ENCODE results near the gene GRM2. TPM values are rescaled to one million over a fixed set of nuclear protein-coding genes. Genes with fewer than 3 reads are reported as not detected.

GRM2 gene
- total RNA-seq, 4 donors from 2014 or later, result 0.18 to 0.20 TPM; not detected in 2

GRCh38 chr3:51703068-51703760 lies 3.7 kb upstream of the GRM2 start:
- in situ Hi-C loops (cut with MboI; ENCODE audit: low sequenced_read_pairs in 4 of 4), result no loop called here
- Histone ChIP-seq H3K27me3 (no peaks in the 10 kb centered on the region), H3K27ac (no peak overlapping the region), H3K4me3 (no peak overlapping the region), H3K9me3 (no peaks in the 10 kb centered on the region), H3K4me1 (no peaks in the 10 kb centered on the region), H3K36me3 (peaks cover 0 to 34% of the 10 kb centered on the region in 2 donors)
- intact Hi-C loops (cut with DNase I; ENCODE audit: low total_unique reads), result no loop called here
- DNase-seq (no peak), ATAC-seq (peak in 1 of 2 donors; percentile 35)
- TF ChIP-seq POLR2A (IDR thresholded peaks at IDR 0.05) (no peak), CTCF (IDR thresholded peaks at IDR 0.05 in 4 of 5, conservative IDR thresholded peaks at IDR 0.05 in 1 of 5) (no peak)

GRCh38 chr3:51703761-51704510 lies 2.9 kb upstream of the GRM2 start:
- H3K9me3 ChIP-seq, result no peaks in the 10 kb centered on the region
- intact Hi-C loops (cut with DNase I; ENCODE audit: low total_unique reads) (no loop called here), in situ Hi-C loops (cut with MboI; ENCODE audit: low sequenced_read_pairs in 4 of 4) (no loop called here)
- no peaks in the 10 kb centered on the region for H3K27me3 ChIP-seq
- ATAC-seq, result peak in 1 of 2 donors; percentile 30
- no peak overlapping the region for H3K4me3 ChIP-seq
- TF ChIP-seq CTCF (IDR thresholded peaks at IDR 0.05 in 4 of 5, conservative IDR thresholded peaks at IDR 0.05 in 1 of 5), result no peak
- no peak for TF ChIP-seq POLR2A (IDR thresholded peaks at IDR 0.05)
- no peak overlapping the region for H3K27ac ChIP-seq
- peaks cover 0 to 32% of the 10 kb centered on the region in 2 donors for H3K36me3 ChIP-seq
- DNase-seq, result peak in 1 of 2 donors; percentile 45
- no peaks in the 10 kb centered on the region for H3K4me1 ChIP-seq

- TF ChIP-seq POLR2A (IDR thresholded peaks at IDR 0.05), result no peak
- intact Hi-C loops (cut with DNase I; ENCODE audit: low total_unique reads) (no loop called here), in situ Hi-C loops (cut with MboI; ENCODE audit: low sequenced_read_pairs in 4 of 4) (no loop called here)
- H3K9me3 ChIP-seq, result no peaks in the 10 kb centered on the region
- peak in 1 of 2 donors; percentile 2 for DNase-seq
- ATAC-seq, result no peak
- peaks cover 0 to 26% of the 10 kb centered on the region in 2 donors for H3K36me3 ChIP-seq
- no peaks in the 10 kb centered on the region for H3K27me3 ChIP-seq
- no peak overlapping the region for H3K27ac ChIP-seq
- no peak overlapping the region for H3K4me3 ChIP-seq
- H3K4me1 ChIP-seq, result no peaks in the 10 kb centered on the region
These were observed 2.3 kb upstream of the GRM2 start for GRCh38 chr3:51704511-51704950.

- H3K9me3 ChIP-seq, result no peaks in the 10 kb centered on the region
- H3K27ac ChIP-seq, result no peak overlapping the region
- H3K27me3 ChIP-seq, result no peaks in the 10 kb centered on the region
- no peak for TF ChIP-seq CTCF (IDR thresholded peaks at IDR 0.05 in 4 of 5, conservative IDR thresholded peaks at IDR 0.05 in 1 of 5)
- no peak for TF ChIP-seq POLR2A (IDR thresholded peaks at IDR 0.05)
- H3K4me3 ChIP-seq, result no peak overlapping the region
- no peaks in the 10 kb centered on the region for H3K4me1 ChIP-seq
- in situ Hi-C loops (cut with MboI; ENCODE audit: low sequenced_read_pairs in 4 of 4), result no loop called here
- peak in 1 of 2 donors; percentile 3 for DNase-seq
- intact Hi-C loops (cut with DNase I; ENCODE audit: low total_unique reads), result no loop called here
- no peak for ATAC-seq
- peaks cover 0 to 17% of the 10 kb centered on the region in 2 donors for H3K36me3 ChIP-seq
These were observed 1.4 kb upstream of the GRM2 start for GRCh38 chr3:51705276-51706020.

Data from gastrocnemius medialis (tissue), 4 donors.